ENCODE data around the gene ACIN1. TPM values are rescaled to one million over a fixed set of nuclear protein-coding genes. Genes with fewer than 3 reads are reported as not detected.

Gene ACIN1
- total and polyA plus RNA-seq, 9 of the 15 experiments (the other 6 are each of a cell fraction or from before 2014, with no cell fraction given): 5.0 to 196 (median 129) TPM

DNA sequence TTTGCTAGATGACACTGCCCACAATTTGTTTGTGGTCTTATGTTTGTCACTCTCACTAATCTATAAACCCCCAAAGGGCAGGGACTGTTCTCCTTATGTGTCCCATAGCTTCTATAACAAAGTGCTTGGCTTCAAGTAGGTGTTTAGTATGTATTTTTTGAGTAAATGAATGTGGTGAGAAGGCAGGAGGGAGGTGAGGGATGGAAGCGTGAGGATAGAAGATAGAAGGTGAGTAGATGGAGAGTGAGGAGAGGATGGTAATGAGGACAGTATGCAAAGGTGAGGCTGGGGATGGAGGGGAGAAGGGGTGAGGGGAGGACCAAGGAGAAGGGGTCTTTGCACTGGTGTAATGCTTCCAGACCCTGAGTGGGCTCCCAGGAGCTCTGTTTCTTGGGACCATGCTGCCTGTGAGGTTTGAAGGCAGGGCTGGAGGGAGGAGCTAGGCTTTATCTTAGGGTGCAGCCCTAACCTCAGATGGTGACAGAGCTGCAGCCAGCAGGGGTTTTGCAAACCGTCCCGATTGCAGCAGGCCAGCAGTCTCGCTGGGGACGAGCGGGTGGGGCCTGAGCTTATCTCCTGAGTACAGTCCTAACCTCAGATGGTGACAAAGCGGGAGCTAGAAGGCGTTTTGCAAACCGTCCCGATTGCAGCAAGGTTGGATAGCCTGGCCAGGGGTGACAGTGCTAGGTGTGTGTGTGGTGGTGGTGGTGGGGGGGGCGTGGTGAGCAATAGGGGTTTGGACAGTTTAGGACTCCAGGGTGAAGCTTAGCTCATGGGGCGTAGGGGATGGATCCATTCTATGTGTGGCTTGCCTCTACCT lies 17.6 kb upstream of the ACIN1 start:
- Histone ChIP-seq H3K9me1 (ENCODE audit: control insufficient read depth, insufficient read depth, low read length) (no peaks in the 10 kb centered on the region), H2AFZ (ENCODE audit: low read depth, low read length) (no peak overlapping the region), H3K27ac (ENCODE audit: extremely low read depth, low read depth, low read length) (no peak overlapping the region), H3K4me3 (no peak overlapping the region), H4K20me1 (replicated peaks; ENCODE audit: control insufficient read depth, insufficient read depth, low read length) (peaks cover 3% of the 10 kb centered on the region; the same call in 1 of the 2 replicates), H3K36me3 (ENCODE audit: control insufficient read depth, insufficient read depth, low read length) (no peaks in the 10 kb centered on the region), H3K4me1 (replicated peaks in 1 of 2; ENCODE audit: control insufficient read depth in 2 of 2, insufficient read depth in 2 of 2, low read length in 2 of 2) (peaks cover 26 to 46% of the 10 kb centered on the region in 2 experiments), H3K9me3 (replicated peaks; ENCODE audit: control insufficient read depth, insufficient read depth, low read depth, low read length) (no peaks in the 10 kb centered on the region), H3K27me3 (ENCODE audit: control insufficient read depth in 2 of 2, insufficient read depth in 2 of 2, low read length in 2 of 2) (peaks cover 0 to 13% of the 10 kb centered on the region in 2 experiments; a peak in 3 of 5 replicates), H3K79me2 (ENCODE audit: control insufficient read depth, insufficient read depth, low read length) (no peaks in the 10 kb centered on the region), H3K4me2 (ENCODE audit: insufficient read depth, low read length) (no peak overlapping the region), H3K9ac (ENCODE audit: insufficient read depth in 1 of 2, low read depth in 2 of 2, low read length in 2 of 2) (no peak overlapping the region)
- DNase-seq (ENCODE audit: extremely low read depth in 1 of 4, low spot score in 3 of 4) (peak; percentile 90 to 95 (median 92)), FAIRE-seq (peak; percentile 100), ATAC-seq (peak; percentile 93)
- CTCF ChIA-PET (ENCODE audit: low intra/inter-chr PET ratio): interaction anchor here (5.6 kb wide), 1 partner anchor 42 kb away, joined by 109 read pairs; no protein-coding TSS in a partner anchor
- intact Hi-C loops (cut with micrococcal nuclease) (no loop called here), in situ Hi-C loops (cut with MboI) (no loop called here)
- no TSS peak for BruUV-seq (replicated peaks)
- under 1% methylated on average over 12 of the region's 12 CpGs for WGBS (ENCODE audit: insufficient coverage, low coverage, missing lambda C conversion rate)
- POLR2A ChIA-PET: interaction anchor here (0.5 to 1.8 kb wide), 14 partner anchors 8 to 126 kb away, joined by 3 to 17 read pairs (median 4); partner anchors contain the start of genes ACIN1 and C14orf119
- TF ChIP-seq, protein P1, sequence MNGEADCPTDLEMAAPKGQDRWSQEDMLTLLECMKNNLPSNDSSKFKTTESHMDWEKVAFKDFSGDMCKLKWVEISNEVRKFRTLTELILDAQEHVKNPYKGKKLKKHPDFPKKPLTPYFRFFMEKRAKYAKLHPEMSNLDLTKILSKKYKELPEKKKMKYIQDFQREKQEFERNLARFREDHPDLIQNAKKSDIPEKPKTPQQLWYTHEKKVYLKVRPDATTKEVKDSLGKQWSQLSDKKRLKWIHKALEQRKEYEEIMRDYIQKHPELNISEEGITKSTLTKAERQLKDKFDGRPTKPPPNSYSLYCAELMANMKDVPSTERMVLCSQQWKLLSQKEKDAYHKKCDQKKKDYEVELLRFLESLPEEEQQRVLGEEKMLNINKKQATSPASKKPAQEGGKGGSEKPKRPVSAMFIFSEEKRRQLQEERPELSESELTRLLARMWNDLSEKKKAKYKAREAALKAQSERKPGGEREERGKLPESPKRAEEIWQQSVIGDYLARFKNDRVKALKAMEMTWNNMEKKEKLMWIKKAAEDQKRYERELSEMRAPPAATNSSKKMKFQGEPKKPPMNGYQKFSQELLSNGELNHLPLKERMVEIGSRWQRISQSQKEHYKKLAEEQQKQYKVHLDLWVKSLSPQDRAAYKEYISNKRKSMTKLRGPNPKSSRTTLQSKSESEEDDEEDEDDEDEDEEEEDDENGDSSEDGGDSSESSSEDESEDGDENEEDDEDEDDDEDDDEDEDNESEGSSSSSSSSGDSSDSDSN (IDR thresholded peaks at IDR 0.05; ENCODE audit: borderline replicate concordance in 1 of 2, low read depth in 2 of 2, low read length in 2 of 2): peak; percentile 61 to 79; a peak in 2 of 4 replicates
- no peak for TF ChIP-seq MCM3 (IDR thresholded peaks at IDR 0.05)
- TF ChIP-seq SOX6 (IDR thresholded peaks at IDR 0.05): peak; percentile 97
- no peak for TF ChIP-seq PPARD (CRISPR knock-in tag; IDR thresholded peaks at IDR 0.05)
- TF ChIP-seq NEUROD1 (IDR thresholded peaks at IDR 0.05; ENCODE audit: borderline replicate concordance, low read depth, low read length, partially characterized antibody): peak; percentile 68
- TF ChIP-seq ASH1L (IDR thresholded peaks at IDR 0.05; ENCODE audit: borderline replicate concordance, low read depth, partially characterized antibody): no peak
- TF ChIP-seq, protein P2, sequence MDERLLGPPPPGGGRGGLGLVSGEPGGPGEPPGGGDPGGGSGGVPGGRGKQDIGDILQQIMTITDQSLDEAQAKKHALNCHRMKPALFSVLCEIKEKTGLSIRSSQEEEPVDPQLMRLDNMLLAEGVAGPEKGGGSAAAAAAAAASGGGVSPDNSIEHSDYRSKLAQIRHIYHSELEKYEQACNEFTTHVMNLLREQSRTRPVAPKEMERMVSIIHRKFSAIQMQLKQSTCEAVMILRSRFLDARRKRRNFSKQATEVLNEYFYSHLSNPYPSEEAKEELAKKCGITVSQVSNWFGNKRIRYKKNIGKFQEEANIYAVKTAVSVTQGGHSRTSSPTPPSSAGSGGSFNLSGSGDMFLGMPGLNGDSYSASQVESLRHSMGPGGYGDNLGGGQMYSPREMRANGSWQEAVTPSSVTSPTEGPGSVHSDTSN (CRISPR knock-in tag; IDR thresholded peaks at IDR 0.05; ENCODE audit: low read depth): no peak
- TF ChIP-seq, protein P2 (tag; conservative IDR thresholded peaks at IDR 0.05; ENCODE audit: low read depth): peak; percentile 65
- TF ChIP-seq JUN (IDR thresholded peaks at IDR 0.05; ENCODE audit: borderline replicate concordance, low read depth, low read length): peak; percentile 90
- peak; percentile 87; the same call in 1 of the 2 replicates for TF ChIP-seq JUN (CRISPR knock-in tag; IDR thresholded peaks at IDR 0.05; ENCODE audit: borderline replicate concordance)
- TF ChIP-seq STAT5A (IDR thresholded peaks at IDR 0.05; ENCODE audit: borderline replicate concordance, low read length): peak; percentile 94
- TF ChIP-seq ZSCAN29 (IDR thresholded peaks at IDR 0.05): no peak
- no peak for TF ChIP-seq ZNF449 (CRISPR knock-in tag; IDR thresholded peaks at IDR 0.05)
- TF ChIP-seq POLR2A (conservative IDR thresholded peaks at IDR 0.05): no peak

All from K562 (cell line).